DOHH2 (cell line): ENCODE measurements around the gene COL9A3.

ENCODE experiments used
- H3F3A ChIP-seq: fragments of 200-600 bp; sonication (generic), shearing (Covaris generic); 2 replicates; pipeline ENCODE4 v1.6.0; 2016; ENCODE audit warnings: antibody characterized with exemption, mild to moderate bottlenecking; ENCODE audit not compliant: control insufficient read depth, insufficient read depth
- H3K27ac ChIP-seq: fragments of 200-600 bp; sonication (generic); 2 replicates; pipeline ENCODE4 v1.5.1; 2014; ENCODE audit warnings: low read depth, mild to moderate bottlenecking, low read length, moderate library complexity
- H3K27me3 ChIP-seq: fragments of 200-600 bp; sonication (generic); 2 replicates; pipeline ENCODE4 v1.6.1; 2014; ENCODE audit warnings: mild to moderate bottlenecking, low read length, mixed read lengths; ENCODE audit not compliant: control insufficient read depth
- H3K36me3 ChIP-seq: fragments of 200-600 bp; sonication (generic); 2 replicates; pipeline ENCODE4 v1.6.1; 2014; ENCODE audit warnings: mild to moderate bottlenecking, low read length, moderate library complexity, mixed read lengths; ENCODE audit not compliant: control insufficient read depth
- H3K4me1 ChIP-seq: fragments of 200-600 bp; sonication (generic); 2 replicates; pipeline ENCODE4 v1.6.1; 2014; ENCODE audit warnings: mild to moderate bottlenecking, low read length, mixed read lengths; ENCODE audit not compliant: control insufficient read depth
- H3K4me2 ChIP-seq: fragments of 200-600 bp; sonication (generic); 2 replicates; pipeline ENCODE4 v1.6.0; 2014; ENCODE audit warnings: mild to moderate bottlenecking, low read length, moderate library complexity
- H3K4me3 ChIP-seq: fragments of 200-600 bp; sonication (generic); 2 replicates; pipeline ENCODE4 v1.5.1; 2014; ENCODE audit warnings: mild to moderate bottlenecking, low read length, mixed read lengths
- H3K79me2 ChIP-seq: fragments of 200-600 bp; sonication (generic); 2 replicates; pipeline ENCODE4 v1.6.1; 2014; ENCODE audit warnings: mild to moderate bottlenecking, low read length, mixed read lengths; ENCODE audit not compliant: control insufficient read depth
- H3K9me2 ChIP-seq: fragments of 200-600 bp; sonication (generic); replicated peaks from 2 replicates; pipeline ENCODE4 v1.6.1; 2014; ENCODE audit warnings: mild to moderate bottlenecking, low read length, mixed read lengths; ENCODE audit not compliant: control insufficient read depth
- H3K9me3 ChIP-seq: fragments of 200-600 bp; sonication (generic); 2 replicates; pipeline ENCODE4 v1.6.1; 2014; ENCODE audit warnings: antibody characterized with exemption, low read length, mixed read lengths; ENCODE audit not compliant: control insufficient read depth, insufficient read depth
- H4K20me1 ChIP-seq: fragments of 200-600 bp; sonication (generic); 2 replicates; pipeline ENCODE4 v1.6.0; 2014; ENCODE audit warnings: low read depth, mild to moderate bottlenecking, antibody characterized with exemption, low read length, moderate library complexity; ENCODE audit not compliant: control insufficient read depth, insufficient read depth
- EZH2phosphoT487 ChIP-seq: fragments of 200-600 bp; sonication (generic); IDR thresholded peaks from 2 replicates; pipeline ENCODE4 v1.6.1; 2017; ENCODE audit warnings: borderline replicate concordance, mild to moderate bottlenecking, antibody characterized with exemption, low read length, moderate library complexity, mixed read lengths
- TF ChIP-seq, protein P1 (sequence below): fragments of 200-600 bp; sonication (generic); IDR thresholded peaks from one replicate; pipeline ENCODE4 v1.5.1; 2014; ENCODE audit warnings: antibody characterized with exemption, mild to moderate bottlenecking, low read depth, low read length; ENCODE audit not compliant: poor library complexity, severe bottlenecking

Gene COL9A3

DNA sequence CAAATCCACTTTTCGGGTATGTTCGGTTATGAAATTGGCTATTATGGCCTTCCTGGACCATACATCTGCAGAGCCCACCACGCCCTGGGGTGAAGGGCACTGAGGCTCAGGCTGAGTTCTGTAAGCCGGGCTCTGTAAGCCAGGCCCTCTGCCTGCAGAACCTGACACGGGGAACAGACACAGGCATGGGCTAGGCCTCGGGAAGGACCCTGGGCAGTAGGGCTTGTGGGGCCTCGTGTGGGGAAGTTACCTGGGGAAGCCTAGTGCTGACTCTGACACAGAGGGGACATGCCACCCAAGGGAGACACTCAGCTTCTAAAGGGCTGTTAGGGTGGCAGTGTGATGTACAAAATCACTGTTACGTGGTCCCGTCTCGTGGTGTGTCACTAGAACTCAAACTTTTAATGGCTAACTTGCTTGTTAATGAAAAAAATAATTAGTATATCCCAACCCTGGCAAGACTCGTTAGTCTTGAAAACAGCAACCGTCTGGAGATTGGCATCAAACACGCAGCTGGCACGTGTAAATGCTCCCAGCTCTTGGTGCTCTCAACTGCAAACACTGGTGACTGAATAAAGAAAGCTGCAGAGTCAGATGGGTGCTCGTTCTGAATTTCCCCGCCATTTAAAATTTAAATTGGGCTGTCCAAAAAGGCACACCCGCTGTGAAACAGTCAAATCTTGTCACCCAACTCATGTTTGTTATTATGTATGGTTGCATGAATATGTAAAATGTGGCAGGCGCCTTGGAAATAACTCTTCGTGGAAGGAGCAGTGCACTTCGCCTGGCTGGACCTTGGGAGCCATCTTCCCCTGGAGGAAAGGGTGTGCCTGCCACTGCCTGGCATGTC is 68.4 kb downstream of the COL9A3 start:
- Histone ChIP-seq H4K20me1 (peaks cover 4% of the 10 kb centered on the region; the same call in 1 of the 2 replicates), H3K9me2 (no peaks in the 10 kb centered on the region), H3K4me3 (no peak overlapping the region), H3K36me3 (peaks cover 53% of the 10 kb centered on the region), H3K9me3 (no peaks in the 10 kb centered on the region), H3K4me2 (no peak overlapping the region), H3K79me2 (no peaks in the 10 kb centered on the region), H3K27ac (no peak overlapping the region), H3F3A (no peaks in the 10 kb centered on the region), H3K27me3 (no peaks in the 10 kb centered on the region), H3K4me1 (no peaks in the 10 kb centered on the region)
- TF ChIP-seq, protein P1, sequence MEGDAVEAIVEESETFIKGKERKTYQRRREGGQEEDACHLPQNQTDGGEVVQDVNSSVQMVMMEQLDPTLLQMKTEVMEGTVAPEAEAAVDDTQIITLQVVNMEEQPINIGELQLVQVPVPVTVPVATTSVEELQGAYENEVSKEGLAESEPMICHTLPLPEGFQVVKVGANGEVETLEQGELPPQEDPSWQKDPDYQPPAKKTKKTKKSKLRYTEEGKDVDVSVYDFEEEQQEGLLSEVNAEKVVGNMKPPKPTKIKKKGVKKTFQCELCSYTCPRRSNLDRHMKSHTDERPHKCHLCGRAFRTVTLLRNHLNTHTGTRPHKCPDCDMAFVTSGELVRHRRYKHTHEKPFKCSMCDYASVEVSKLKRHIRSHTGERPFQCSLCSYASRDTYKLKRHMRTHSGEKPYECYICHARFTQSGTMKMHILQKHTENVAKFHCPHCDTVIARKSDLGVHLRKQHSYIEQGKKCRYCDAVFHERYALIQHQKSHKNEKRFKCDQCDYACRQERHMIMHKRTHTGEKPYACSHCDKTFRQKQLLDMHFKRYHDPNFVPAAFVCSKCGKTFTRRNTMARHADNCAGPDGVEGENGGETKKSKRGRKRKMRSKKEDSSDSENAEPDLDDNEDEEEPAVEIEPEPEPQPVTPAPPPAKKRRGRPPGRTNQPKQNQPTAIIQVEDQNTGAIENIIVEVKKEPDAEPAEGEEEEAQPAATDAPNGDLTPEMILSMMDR = no peak
- no peak for TF ChIP-seq EZH2phosphoT487

DNA sequence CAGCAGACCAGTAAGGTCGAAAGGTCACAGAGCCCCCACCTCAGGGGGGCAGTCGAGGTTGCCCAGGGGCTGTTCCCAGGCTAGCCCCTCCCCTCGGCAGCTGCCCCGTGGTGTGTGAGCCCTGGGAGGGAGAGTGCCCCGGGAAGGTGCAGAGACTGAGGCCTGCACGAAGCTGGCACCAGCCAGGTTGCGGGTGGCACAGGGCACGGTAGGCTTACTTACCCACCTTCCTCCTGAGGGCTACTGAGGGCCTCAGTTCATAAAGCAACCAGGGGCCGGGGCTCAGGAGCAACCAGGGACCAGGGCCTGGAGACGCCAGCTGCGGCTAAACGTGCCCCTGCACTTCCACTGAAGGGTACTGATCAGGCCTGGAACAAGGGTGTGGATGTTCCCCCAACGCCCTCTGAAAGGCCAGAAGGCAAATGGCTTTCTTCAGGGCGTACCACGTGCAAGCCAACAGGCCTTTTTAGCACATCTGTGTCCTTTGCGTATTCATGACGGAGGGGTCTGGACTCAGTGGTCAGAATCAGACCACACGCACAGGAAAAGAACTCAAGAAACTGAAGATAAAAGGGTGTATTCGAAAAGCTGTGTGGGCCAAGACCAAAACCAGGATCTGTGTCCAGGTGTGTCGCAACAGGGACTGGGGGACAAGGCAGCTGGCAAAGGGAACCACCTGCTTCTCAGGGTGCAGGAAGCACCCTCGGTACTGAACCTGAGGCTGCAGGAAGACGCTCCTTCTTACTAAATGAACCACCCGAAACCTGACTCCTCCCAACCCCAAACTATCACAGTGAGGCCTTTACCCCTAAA is 69.3 kb downstream of the COL9A3 start:
- Histone ChIP-seq H3F3A (no peaks in the 10 kb centered on the region), H3K9me3 (no peaks in the 10 kb centered on the region), H3K4me2 (no peak overlapping the region), H3K27ac (no peak overlapping the region), H4K20me1 (peaks cover 4% of the 10 kb centered on the region; the same call in 1 of the 2 replicates), H3K27me3 (no peaks in the 10 kb centered on the region), H3K9me2 (no peaks in the 10 kb centered on the region), H3K4me3 (no peak overlapping the region), H3K4me1 (no peaks in the 10 kb centered on the region), H3K79me2 (no peaks in the 10 kb centered on the region), H3K36me3 (peaks cover 62% of the 10 kb centered on the region)
- no peak for TF ChIP-seq EZH2phosphoT487
- TF ChIP-seq, protein P1 = no peak

DNA sequence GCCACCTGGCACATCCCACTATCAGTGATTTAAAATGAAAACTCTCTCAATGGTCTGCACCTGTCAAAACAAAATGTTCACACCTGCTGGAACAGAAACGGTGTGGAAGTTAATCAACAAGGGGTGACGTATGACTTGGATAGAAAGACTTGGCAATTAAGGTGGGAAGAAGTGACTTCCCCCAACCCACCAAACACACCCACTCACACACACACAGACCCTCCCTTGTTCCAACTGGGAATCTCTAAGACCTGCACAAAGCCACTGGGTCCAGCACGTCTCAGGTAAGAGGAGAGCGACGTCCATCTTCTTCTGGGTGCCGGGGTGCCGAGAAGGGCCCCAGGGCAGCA is 69.8 kb downstream of the COL9A3 start:
- Histone ChIP-seq H3K4me2 (no peak overlapping the region), H3K9me3 (no peaks in the 10 kb centered on the region), H3F3A (no peaks in the 10 kb centered on the region), H3K27me3 (no peaks in the 10 kb centered on the region), H3K79me2 (no peaks in the 10 kb centered on the region), H3K36me3 (peaks cover 66% of the 10 kb centered on the region), H3K9me2 (no peaks in the 10 kb centered on the region), H3K4me3 (no peak overlapping the region), H4K20me1 (peaks cover 4% of the 10 kb centered on the region; the same call in 1 of the 2 replicates), H3K27ac (no peak overlapping the region), H3K4me1 (no peaks in the 10 kb centered on the region)
- no peak for TF ChIP-seq EZH2phosphoT487
- TF ChIP-seq, protein P1 = no peak
